Measurements from ENCODE around the gene PECR.
"Not testable (repeated sequence)": the region's sequence is repeated elsewhere in the genome, so short reads cannot be mapped to it uniquely, and the experiment has no call there.

The PECR gene

GRCh38 chr2:216103213-216103612, 21.6 kb upstream of the PECR start:
- DNase-seq = no peak

DNA sequence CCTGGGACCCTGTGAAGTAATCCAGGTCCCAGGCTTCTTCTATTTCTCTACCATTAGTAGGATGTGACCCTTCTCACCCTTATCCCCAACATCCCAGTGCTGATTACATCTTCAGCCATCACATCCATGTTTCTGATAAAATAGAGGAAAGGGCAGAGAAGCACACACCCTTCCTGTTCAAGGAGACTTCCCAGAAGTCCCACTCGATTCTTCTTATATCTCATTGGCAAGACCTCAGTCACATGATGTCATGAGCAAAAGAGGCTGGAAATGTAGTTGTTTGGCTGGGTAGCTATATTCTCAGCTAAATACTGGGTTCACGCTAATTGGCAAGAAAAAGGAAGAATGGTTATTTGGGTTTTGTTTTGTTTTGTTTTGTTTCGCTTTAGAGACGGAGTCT, 19.5 kb upstream of the PECR start:
- no peak for DNase-seq

- DNase-seq = no peak
These were observed 17.1 kb upstream of the PECR start for GRCh38 chr2:216098421-216099334.

GRCh38 chr2:216094701-216095100, 13.1 kb upstream of the PECR start:
- DNase-seq = no peak

- DNase-seq = no peak
These were observed 11.0 kb upstream of the PECR start for GRCh38 chr2:216092646-216093045.

DNA sequence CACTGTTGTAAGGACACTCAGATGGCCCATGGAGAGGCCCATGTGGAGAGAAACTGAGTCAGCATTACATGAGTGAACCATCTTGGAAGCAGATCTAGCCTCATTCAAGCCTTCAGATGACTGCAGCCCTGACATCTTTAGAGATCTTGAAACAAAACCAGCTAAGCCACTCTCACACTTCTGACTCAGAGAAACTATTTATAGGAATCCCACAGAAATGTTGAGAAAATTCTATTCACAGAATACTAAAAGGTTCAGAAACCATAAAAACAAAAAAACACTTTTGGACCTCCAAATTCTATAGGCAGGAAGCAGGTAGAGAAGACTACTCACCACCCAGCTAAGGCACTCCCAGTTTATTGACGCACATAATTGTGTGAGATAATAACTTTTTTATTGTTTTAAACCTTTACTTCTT, 8.8 kb upstream of the PECR start:
- no peak for DNase-seq

GRCh38 chr2:216086207-216086893, 4.7 kb upstream of the PECR start:
- no peak for DNase-seq

DNA sequence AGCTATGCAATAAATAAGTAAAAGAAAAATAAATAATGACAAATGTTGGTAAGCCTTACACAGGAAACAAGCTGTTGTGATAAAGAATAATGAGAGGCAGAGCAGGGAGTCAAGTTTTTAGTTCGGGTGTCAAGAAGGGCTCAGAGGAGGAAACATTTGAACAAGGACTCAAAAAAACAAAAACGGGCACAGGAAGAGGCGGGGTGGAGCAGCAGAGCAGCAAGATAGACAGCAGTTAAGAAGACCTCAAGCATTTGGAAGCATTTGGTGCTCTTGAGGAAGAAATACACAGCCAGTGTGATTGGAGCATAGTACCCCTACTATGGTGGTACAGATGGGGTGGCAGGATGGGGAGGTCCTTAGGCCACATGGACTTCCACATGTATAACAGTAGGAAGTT, 2.9 kb upstream of the PECR start:
- no peak for DNase-seq

DNA sequence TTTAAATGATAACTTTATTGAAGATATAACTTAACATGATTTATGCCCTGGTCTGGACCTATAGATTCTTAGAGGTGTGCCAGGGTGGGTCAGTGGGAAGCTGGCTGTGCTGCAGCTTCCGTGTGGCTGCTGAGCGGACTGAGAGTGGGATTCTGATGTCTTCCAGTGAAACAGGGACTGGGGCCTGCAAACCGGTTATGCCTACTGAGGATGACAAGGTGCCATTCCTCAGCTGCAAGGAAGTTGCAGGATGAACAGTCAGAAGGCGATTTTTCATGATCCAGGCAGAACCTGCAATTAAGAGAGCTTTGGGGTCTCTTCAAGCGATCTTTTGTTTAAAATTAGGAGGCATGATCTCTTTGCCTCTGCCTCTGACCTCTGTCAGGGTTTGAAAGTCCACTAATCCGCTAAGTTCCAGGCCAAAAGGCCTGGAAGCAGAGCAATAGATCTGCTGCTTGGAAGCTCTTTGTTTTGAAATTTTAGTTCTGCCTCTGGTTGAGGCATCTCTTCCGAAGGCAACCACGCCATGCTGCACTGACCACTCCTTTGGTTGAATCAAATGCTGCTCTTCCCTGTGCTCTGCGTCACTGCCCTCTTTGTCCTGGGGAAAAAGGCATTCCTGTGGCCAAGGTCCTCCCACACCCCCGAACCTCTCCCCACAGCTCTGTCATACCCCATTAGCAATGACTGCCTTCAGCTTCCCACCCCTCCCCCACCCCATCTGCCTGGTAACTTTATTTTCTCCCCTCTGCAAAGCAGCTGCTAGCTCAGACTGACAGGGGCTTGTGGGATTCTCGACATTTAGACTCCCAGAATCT, 2.1 kb upstream of the PECR start:
- DNase-seq = no peak

GRCh38 chr2:216082805-216083204, 1.2 kb upstream of the PECR start:
- DNase-seq = no peak

DNA sequence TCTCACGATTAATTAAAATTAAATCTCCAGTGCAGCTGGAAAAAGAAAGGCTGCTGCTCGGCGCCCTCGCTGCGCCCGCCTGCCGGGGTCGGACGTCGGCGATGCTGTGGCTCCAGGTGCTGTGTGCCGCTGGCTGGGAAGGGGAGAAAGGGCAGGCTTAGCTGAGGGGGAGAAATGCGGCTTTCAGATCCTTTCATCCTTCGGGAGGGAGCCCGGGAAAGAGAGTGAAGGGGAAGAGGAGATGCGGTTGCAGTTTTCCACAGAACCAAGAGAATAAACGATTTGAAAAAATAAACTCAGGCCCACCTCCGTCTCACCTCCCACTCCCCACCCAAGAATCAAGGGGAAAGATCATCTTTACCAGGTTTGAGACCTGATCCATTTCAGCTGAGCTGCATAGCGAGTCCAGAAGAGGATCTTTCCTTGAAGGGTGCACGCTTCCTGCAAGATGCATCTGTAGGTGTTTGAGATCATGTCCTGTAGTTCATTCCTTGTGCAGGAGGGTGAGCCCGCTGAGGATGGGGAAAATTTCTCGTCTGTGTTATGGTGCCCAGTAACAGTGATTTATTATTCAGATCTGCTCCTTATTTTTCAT, 605 bp upstream of the PECR start:
- DNase-seq = no peak

GRCh38 chr2:216081012-216081411, 597 bp downstream of the PECR start:
- no peak for DNase-seq

DNA sequence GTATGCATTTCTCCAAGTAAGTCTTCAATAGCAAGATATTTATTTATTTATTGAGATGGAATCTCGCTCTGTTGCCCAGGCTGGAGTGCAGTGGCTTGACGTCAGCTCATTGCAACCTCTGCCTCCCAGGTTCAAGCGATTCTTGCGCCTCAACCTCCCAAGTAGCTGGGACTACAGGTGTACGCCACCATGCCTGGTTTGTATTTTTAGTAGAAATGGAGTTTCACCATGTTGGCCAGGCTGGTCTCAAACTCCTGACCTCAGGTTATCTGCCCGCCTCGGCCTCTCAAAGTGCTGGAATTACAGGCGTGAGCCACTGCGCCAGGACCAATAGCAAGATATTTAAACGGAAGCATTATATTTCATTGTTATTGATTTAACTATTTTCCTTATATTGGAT, 1.6 kb downstream of the PECR start:
- DNase-seq = not testable (repeated sequence)

DNA sequence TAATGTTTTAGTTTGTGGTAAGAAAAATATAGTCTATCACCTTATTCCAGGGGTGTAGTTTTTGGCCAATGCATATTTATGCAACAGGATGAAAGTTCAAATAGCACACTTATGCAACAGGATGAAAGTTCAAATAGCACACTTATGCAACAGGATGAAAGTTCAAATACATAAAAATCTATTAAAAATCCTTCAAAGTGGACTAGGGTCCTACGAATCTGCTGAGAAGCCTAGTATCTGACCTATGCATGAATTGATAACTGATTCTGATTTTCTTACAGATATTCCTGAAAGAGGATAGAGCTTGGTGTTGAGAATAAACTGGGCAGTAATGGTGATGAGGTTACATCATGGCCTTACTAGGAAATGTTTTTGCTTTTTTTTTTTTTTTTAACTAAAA, 2.8 kb downstream of the PECR start:
- no peak for DNase-seq

DNA sequence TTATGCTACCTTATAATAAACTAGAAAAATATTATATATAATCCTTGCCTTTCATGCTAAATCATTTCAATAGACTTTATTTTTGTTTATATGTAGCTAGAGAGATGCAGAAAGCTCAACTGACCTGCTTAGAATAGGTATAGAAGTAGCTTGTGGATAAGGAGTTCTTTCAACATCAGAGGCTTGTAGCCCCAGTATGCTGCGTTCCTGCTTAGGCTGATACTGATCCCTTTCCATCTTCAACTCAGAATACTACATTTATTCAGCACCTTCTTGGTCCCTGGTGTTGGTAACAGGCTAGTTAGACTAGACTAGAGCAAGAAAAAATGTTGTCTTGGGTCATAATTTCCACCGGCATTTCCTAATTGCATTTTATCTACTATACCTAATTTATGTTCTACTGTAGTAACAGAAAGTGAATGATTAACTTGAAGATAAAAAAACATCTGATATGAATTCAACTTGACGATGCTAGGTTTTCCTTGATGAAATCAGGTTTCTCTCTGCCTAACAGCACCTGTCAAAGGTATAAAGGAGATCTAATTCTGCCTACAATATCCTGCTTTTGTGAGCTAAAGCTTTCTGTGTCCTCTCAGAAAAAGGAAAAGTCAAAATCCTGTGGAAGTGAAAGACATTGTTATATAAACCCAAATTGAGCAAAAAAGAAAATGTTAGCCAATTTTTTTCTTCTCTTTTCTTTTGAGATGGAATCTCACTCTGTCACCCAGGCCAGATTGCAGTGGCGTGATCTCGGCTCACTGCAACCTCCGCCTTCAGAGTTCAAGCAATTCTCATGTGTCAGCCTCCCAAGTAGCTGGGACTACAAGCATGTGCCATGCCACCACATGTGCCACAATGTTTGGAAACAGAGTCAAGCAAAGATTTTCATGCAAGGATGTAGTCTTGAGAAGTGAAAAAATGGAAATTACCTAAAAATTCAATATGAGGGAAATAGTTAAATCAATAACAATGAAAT, 5.8 kb downstream of the PECR start:
- no peak for DNase-seq

GRCh38 chr2:216074794-216075193, 6.8 kb downstream of the PECR start:
- no peak for DNase-seq

DNA sequence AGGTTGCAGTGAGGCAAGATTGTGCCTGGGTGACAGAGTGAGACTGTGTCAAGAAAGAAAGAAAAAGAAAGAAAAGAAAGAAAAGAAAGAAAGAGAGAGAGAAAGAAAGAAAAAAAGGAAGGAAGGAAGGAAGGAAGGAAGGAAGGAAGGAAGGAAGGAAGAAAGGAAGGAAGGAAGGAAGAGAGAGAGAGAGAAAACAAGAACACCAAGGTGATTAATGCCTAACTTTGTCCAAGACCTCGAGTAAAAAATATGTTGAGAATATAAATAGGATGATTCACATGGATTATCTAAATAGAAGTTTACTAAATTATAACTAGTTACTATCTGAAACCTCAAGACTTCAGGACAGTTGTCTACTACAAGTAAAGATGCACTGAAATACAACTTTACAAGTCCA, 7.2 kb downstream of the PECR start:
- DNase-seq = no peak

DNA sequence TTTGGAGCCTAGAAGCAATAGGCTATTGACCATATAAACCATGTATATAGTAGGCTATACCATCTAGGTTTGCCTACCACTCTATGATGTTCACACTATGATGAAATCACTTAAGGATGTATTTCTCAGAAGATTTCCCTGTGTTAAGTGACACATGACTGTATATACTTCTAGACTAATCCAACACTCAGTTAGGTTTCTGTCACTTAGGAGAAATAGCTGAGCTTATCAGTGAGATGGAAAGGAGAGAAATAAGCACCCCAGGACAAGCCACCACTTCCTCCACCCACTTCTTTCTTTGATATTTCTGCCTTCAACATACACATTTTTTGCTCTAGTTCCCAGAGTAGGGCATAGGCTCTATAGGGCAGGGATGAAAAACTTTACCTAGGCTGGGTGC, 7.8 kb downstream of the PECR start:
- no peak for DNase-seq

GRCh38 chr2:216072473-216072872, 9.1 kb downstream of the PECR start:
- no peak for DNase-seq

DNA sequence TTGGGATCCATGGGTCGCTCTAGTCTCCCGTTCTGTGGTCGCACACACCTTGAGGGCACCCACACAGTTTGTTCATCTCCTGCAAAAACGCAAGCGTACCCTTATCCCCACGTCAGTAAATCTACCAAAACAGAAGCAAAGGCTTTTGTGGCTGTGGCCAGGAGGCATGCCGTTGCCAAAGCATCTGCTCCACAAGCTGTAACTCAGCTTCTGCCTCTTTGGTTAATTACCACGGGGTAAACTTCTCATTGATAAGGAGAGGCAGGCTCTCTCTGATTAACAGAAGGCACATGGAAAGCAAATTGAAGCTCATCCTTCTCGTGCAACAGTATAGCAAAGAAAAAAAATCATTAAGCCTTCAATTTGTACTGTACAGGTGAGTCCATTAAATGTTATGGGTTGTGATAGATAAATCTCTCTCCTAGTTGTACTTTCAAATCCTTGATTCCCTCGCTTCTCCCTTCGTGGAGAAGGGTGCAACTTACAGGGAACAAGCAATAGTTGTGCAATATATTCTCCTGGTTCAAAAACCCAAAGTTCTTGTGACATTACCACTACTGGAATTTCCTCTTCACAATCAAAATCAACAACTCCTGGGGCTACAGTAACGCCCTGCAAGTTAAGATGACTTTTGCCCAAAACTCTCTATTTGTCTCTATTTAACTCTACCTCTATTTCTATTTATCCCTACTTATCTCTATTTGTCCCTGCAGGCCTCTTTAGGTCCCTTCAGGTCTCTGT, 10.3 kb downstream of the PECR start:
- no peak for DNase-seq

DNA sequence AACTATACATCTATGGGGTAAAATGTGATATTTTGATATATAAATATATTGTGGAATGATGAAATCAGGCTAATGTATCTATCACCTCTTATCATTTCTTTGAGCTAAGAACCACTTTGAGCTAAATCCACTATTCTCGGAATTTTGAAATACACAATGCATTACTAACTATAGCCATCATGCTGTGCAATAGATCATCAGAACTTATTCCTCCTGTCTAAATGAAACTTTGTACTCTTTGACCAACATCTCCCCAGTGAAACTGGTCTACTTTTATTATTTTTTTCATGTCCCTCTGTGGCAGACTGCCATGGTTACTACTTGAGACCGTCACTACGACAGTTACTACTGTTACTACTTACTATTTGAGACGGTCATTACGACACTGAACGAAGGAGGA, 11.4 kb downstream of the PECR start:
- no peak for DNase-seq

Data from GOT3 (cell line).